ENCODE measurements around the gene IL19.
"Not testable (repeated sequence)": the region's sequence is repeated elsewhere in the genome, so short reads cannot be mapped to it uniquely, and the experiment has no call there.

The IL19 gene

DNA sequence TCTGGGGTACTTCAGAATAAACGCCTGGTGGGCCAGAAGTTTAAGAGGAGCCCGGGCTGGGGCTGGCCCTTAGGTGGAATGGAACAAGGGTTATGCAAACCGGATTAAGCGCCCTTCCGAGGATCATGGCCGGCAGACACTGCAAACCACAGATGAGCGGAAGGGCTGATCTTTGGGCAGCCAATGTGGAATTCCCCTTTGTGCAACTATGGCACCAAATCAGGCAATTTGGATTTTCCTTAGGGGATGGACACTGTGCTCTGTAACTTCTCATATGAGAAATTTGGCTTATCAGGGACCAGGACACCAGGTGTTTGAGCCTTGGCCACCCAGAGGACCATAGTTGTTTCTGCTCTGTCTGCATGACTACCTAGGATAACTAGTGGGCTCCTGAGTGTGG is 7.5 kb downstream of the IL19 start:
- no peak for DNase-seq

- not testable (repeated sequence) for DNase-seq
Observed at GRCh38 chr1:206778911-206779310, 8.3 kb downstream of the IL19 start.

GRCh38 chr1:206779638-206780037 is 9.1 kb downstream of the IL19 start:
- DNase-seq: no peak

- no peak for DNase-seq
Observed at GRCh38 chr1:206782448-206782847, 11.9 kb downstream of the IL19 start.

DNA sequence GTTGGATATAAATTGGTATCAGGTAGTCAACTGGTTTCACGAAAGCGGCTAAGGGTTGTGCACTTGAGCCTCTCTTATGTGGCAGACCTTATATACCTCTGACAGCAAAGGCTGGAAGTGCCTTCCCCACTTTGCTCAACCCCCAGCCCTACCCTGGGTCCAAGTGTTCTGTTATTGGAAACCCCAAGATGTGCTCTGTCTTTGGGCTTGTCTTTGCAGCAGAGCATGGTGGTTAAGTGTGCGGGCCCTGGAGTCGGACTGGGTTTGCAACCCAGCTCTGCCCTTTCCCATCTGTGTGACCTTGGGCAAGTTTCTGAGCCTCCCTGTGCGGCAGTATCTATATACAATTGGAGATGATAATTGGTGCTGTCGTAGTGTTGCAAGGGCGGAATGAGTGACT is 12.9 kb downstream of the IL19 start:
- DNase-seq: no peak

- DNase-seq: no peak
Observed at GRCh38 chr1:206784471-206784903, 13.9 kb downstream of the IL19 start.

GRCh38 chr1:206785182-206785765 is 14.7 kb downstream of the IL19 start:
- DNase-seq: no peak

DNA sequence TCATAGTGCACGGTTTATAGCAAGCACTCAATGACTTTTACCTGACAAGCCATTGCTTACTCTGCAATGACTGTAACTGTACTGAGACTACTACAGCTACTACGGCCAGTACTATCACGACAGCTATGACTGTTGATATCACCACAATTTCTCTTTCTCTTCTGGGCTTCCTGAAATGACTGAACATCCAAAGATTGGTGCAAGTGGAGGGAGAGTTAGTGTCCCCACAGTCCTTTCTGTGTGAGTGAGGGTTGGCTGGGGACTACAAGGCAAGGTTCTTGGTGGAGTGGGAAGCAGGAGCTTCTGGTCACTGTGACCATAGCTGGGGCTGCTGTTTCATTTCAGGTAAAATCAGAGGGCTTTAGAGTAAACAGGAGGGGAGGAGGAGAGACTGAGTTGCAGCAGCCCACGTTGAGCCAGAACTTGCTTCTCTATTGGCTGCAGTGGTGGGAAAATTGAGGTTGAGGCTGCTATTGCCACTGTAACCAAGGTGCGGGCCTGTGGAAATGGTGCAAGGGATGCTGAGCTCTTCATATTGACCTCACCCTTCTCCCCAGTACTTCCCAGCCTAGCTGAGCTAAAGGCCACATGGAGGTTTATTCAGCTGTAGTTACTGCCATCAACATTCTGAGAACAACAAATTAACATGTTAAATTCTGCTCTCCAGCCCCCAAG is 15.8 kb downstream of the IL19 start:
- DNase-seq: no peak

- no peak for DNase-seq
Observed at GRCh38 chr1:206787891-206788290, 17.3 kb downstream of the IL19 start.

GRCh38 chr1:206788487-206789050 is 18.0 kb downstream of the IL19 start:
- no peak for DNase-seq

- no peak for DNase-seq
Observed at GRCh38 chr1:206790502-206791250, 20.1 kb downstream of the IL19 start.

DNA sequence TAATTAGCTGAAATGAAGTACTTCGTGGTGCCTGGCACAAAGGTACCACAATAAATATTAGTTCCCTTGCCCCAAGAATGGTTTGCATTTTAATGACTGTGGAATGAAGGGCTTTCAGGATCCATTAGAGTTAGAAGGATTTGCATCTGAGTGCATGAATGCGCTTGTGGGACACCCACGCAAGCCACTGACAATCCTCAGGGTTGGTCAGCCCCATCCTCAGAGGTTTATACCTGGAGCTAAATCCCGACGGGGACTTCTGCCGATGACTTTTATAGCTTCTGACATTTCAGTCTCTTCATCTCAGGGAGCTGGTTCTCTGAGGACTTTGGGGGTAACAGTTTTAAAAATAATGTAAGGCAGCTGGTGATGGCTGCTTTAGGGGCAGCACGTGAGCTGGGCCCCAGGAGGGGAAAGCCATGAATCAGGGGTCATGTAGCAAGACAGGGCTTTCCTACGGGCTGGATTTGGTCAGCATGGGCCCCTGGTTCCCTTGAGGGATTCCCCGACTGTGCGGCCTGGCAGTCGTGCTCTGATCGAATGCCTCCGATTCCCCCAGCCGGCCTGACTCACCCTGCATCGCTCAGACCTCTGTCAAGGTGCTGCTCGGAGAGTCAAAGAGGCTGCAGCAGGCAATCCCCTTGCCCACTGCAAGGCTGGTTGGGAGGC is 22.5 kb downstream of the IL19 start:
- no peak for DNase-seq

DNA sequence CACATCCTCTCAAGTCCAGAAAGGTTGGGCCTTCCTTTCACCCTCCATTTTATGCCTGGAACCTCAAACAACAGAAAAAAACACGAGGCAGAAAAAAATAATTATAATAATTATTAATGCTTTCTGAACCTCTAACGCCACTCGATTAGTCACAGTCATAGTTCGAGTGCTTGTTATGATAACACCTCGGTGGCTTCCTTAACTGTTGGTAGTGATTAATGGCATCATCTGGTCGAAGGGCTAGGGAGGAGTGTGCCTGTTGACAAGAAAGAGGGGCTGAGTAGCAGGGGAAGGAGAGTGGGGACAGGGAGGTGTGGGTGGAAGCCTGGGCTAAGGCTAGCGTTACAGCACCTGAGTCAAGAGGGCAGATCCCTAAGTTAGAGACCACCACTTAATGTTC is 23.0 kb downstream of the IL19 start:
- DNase-seq: no peak

GRCh38 chr1:206794294-206794908 is 23.8 kb downstream of the IL19 start:
- no peak for DNase-seq

GRCh38 chr1:206796116-206796515 is 25.5 kb downstream of the IL19 start:
- no peak for DNase-seq

DNA sequence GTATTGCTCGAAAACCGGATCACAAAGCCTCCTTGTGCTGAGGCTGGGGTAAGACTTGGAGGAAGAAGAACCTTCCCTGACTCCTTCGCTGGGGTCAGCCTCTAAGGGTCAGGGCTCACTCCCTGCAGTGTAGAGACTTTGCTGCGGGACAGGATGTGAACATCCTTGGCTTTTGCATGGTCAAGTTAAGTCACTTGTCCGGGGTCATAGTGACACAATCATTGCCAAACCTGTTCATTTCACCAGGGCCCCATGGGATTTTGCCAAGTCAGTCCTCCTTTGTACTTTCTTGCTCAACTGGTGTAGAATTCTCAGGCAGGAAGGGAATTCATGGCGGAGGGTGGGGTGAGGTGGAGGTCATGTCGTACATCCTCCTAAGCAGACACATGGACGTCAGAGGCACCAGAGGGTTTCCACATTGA is 26.4 kb downstream of the IL19 start:
- no peak for DNase-seq

GRCh38 chr1:206797534-206798383 is 27.2 kb downstream of the IL19 start:
- DNase-seq: no peak

DNA sequence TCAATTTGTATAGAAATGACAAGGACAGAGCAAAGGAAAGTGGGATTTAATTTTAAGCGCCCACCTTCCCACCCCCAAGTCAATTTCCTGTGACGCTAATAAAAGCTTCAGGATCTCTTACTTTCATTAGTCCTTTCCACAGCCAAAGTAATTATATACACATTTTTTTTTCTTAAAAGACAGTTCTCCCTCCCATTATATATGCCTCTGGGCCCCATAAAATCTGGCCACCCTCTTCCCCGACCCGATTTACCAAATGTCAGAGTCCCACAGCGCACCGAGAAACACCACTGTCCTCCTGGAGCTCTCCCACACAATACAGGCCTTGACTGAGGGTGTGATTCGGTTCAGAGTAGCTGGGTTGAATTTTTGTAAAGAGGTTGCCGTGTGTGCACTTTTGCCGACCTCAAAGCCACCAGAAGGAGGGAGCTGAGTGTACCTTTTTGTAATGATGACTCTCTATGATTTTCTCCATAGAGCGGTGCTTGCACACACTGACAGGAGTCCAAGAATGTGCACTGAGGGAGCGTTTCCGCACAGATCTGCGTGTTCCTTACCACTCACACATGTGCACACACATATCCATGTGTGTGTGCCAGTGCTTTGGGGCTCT is 27.9 kb downstream of the IL19 start:
- no peak for DNase-seq

GRCh38 chr1:206799311-206799710 is 28.7 kb downstream of the IL19 start:
- DNase-seq: no peak

DNA sequence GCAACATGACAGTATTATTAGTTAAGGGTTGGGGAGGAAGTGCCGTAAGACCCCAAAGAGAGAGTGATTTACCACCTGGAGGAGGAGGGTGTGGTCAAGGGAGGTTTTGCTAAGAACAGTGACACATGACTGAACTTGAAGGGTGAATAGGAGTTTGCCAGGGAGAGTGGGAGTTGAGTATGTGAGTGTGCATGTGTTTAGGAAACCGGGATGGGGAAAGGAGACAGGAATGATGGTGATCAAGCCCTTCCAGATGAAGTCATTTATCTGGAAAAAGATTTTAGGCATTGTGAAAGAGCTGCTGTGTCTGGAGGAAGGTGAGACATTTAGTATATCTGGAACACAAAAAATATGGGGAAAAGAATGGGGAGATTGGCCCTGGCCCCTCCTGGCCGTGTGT is 29.8 kb downstream of the IL19 start:
- no peak for DNase-seq

DNA sequence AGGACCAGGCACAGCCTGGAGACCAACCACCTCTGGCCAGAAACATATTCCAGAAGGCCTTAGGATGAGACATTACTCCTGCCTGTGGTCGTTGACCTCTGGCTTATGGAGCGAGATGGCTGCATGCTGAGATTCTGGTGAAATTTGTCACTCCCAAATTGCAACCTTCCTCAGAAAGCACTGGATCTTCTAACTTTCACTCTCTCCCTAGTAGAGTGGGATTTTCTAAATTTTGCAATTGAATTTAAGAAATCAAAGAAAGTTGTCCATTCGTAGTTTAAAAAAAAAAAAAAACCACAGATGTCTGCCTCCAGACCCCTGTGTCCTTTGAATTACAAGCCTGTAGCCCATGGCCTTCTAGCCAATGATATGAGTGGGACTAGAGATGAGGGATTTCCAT is 30.3 kb downstream of the IL19 start:
- DNase-seq: no peak

Data from right forelimb (tissue), 1 donor.